Activated CD4-positive, alpha-beta memory T cell treated with anti-CD3 and anti-CD28 coated beads for 36 hours (primary cell): ENCODE data around the gene PLPP4. TPM values are rescaled to one million over a fixed set of nuclear protein-coding genes. Genes with fewer than 3 reads are reported as not detected.

Experiments
- CTCF ChIA-PET: fragments of 350-600 bp; sonication (Branson Sonifier 250); formaldehyde crosslinking; loops from one replicate; lab custom pipeline; 2021; ENCODE audit warnings: antibody characterized with exemption, inconsistent platforms; lab: Charles Lee
- POLR2A ChIA-PET: fragments of 350-600 bp; sonication (Branson Sonifier 250); formaldehyde crosslinking; loops from one replicate; lab custom pipeline; 2021; ENCODE audit warnings: antibody characterized with exemption; lab: Charles Lee
- DNase-seq: peaks from one replicate; pipeline ENCODE4 v3.0.0-alpha.2; 2020
- H3K27ac Mint-ChIP-seq: one replicate; pipeline ENCODE4 v1.8.0; 2021; ENCODE audit warnings: mixed read lengths
- H3K27me3 Mint-ChIP-seq: one replicate; pipeline ENCODE4 v1.8.0; 2021; ENCODE audit warnings: mixed read lengths
- H3K36me3 Mint-ChIP-seq: one replicate; pipeline ENCODE4 v1.8.0; 2021; ENCODE audit warnings: mixed read lengths
- H3K4me1 Mint-ChIP-seq: one replicate; pipeline ENCODE4 v1.8.0; 2021; ENCODE audit warnings: low read depth, mixed read lengths
- H3K4me3 Mint-ChIP-seq: one replicate; pipeline ENCODE4 v1.8.0; 2021; ENCODE audit warnings: mild to moderate bottlenecking, mixed read lengths
- H3K9me3 Mint-ChIP-seq: one replicate; pipeline ENCODE4 v1.8.0; 2021; ENCODE audit warnings: mixed read lengths
- intact Hi-C: fragments of 100-400 bp; cut with micrococcal nuclease; formaldehyde crosslinking; loops from one replicate; pipeline ENCODE4 v1.15.1; 2023
- total RNA-seq, 2 experiments: library from RNA; stranded (reverse); gene quantifications; one replicate each; pipeline ENCODE4 v1.2.3, GENCODE V29; 2021

The PLPP4 gene
- total RNA-seq, result not detected

GRCh38 chr10:120456626-120457430 lies at the start of gene PLPP4:
TSS of gene PLPP4 (plus strand) at chr10:120457227. CDS start at chr10:120457306, 79 bp downstream.
- CTCF ChIA-PET, result no interaction called here
- no peak within 1 kb of the TSS for H3K27ac Mint-ChIP-seq
- no peak within 1 kb of the TSS for H3K4me3 Mint-ChIP-seq
- DNase-seq, result no peak
- no peaks in the 10 kb centered on the region for H3K9me3 Mint-ChIP-seq
- no peaks in the 10 kb centered on the region for H3K4me1 Mint-ChIP-seq
- POLR2A ChIA-PET, result no interaction called here
- intact Hi-C loops, result no loop called here
- H3K27me3 Mint-ChIP-seq, result peaks cover 19% of the 10 kb centered on the region
- no peaks in the 10 kb centered on the region for H3K36me3 Mint-ChIP-seq

- Mint-ChIP-seq H3K4me3 (no peak overlapping the region), H3K36me3 (no peaks in the 10 kb centered on the region), H3K4me1 (no peaks in the 10 kb centered on the region), H3K27me3 (peaks cover 1% of the 10 kb centered on the region), H3K9me3 (no peaks in the 10 kb centered on the region), H3K27ac (no peak overlapping the region)
- DNase-seq, result no peak
- ChIA-PET POLR2A (no interaction called here), CTCF (interaction anchor here (1.3 kb wide), 1 partner anchor 73 kb away, joined by 3 read pairs; no protein-coding TSS in a partner anchor)
- intact Hi-C loops, result no loop called here
These were observed 47.2 kb upstream of the PLPP4 start for GRCh38 chr10:120409816-120410215.

GRCh38 chr10:120414946-120415345 lies 42.1 kb upstream of the PLPP4 start:
- Mint-ChIP-seq H3K9me3 (no peaks in the 10 kb centered on the region), H3K36me3 (no peaks in the 10 kb centered on the region), H3K4me1 (no peaks in the 10 kb centered on the region), H3K27me3 (peaks cover 3% of the 10 kb centered on the region), H3K4me3 (no peak overlapping the region), H3K27ac (no peak overlapping the region)
- ChIA-PET POLR2A (no interaction called here), CTCF (no interaction called here)
- DNase-seq, result no peak
- intact Hi-C loops, result no loop called here

GRCh38 chr10:120415709-120416330 lies 41.2 kb upstream of the PLPP4 start:
- DNase-seq, result no peak
- intact Hi-C loops, result no loop called here
- ChIA-PET CTCF (no interaction called here), POLR2A (no interaction called here)
- Mint-ChIP-seq H3K27me3 (peaks cover 3% of the 10 kb centered on the region), H3K4me1 (no peaks in the 10 kb centered on the region), H3K36me3 (no peaks in the 10 kb centered on the region), H3K9me3 (no peaks in the 10 kb centered on the region), H3K4me3 (no peak overlapping the region), H3K27ac (no peak overlapping the region)

- POLR2A ChIA-PET, result no interaction called here
- Mint-ChIP-seq H3K36me3 (no peaks in the 10 kb centered on the region), H3K27me3 (peaks cover 2% of the 10 kb centered on the region), H3K27ac (no peak overlapping the region), H3K4me3 (no peak overlapping the region), H3K9me3 (no peaks in the 10 kb centered on the region), H3K4me1 (no peaks in the 10 kb centered on the region)
- intact Hi-C loops, result no loop called here
- DNase-seq, result no peak
- CTCF ChIA-PET, result no interaction called here
These were observed 36.6 kb upstream of the PLPP4 start for GRCh38 chr10:120420421-120420820.

GRCh38 chr10:120421250-120421649 lies 35.8 kb upstream of the PLPP4 start:
- H3K36me3 Mint-ChIP-seq, result no peaks in the 10 kb centered on the region
- POLR2A ChIA-PET, result no interaction called here
- H3K27me3 Mint-ChIP-seq, result peaks cover 4% of the 10 kb centered on the region
- CTCF ChIA-PET, result no interaction called here
- no peak for DNase-seq
- no peaks in the 10 kb centered on the region for H3K4me1 Mint-ChIP-seq
- intact Hi-C loops, result no loop called here
- no peak overlapping the region for H3K27ac Mint-ChIP-seq
- H3K9me3 Mint-ChIP-seq, result no peaks in the 10 kb centered on the region
- H3K4me3 Mint-ChIP-seq, result no peak overlapping the region

- intact Hi-C loops, result no loop called here
- Mint-ChIP-seq H3K4me3 (no peak overlapping the region), H3K9me3 (no peaks in the 10 kb centered on the region), H3K27me3 (peaks cover 4% of the 10 kb centered on the region), H3K27ac (no peak overlapping the region), H3K4me1 (no peaks in the 10 kb centered on the region), H3K36me3 (no peaks in the 10 kb centered on the region)
- POLR2A ChIA-PET, result no interaction called here
- CTCF ChIA-PET, result interaction anchor here (0.6 to 2.7 kb wide), 3 partner anchors 201 to 1400 kb away, joined by 3 to 19 read pairs (median 3); no protein-coding TSS in a partner anchor
- no peak for DNase-seq
These were observed 34.6 kb upstream of the PLPP4 start for GRCh38 chr10:120422457-120422856.

GRCh38 chr10:120423431-120424197 lies 33.4 kb upstream of the PLPP4 start:
- intact Hi-C loops, result no loop called here
- no peaks in the 10 kb centered on the region for H3K4me1 Mint-ChIP-seq
- peaks cover 3% of the 10 kb centered on the region for H3K27me3 Mint-ChIP-seq
- H3K9me3 Mint-ChIP-seq, result no peaks in the 10 kb centered on the region
- POLR2A ChIA-PET, result no interaction called here
- no peaks in the 10 kb centered on the region for H3K36me3 Mint-ChIP-seq
- peak; percentile 30 for DNase-seq
- no peak overlapping the region for H3K4me3 Mint-ChIP-seq
- H3K27ac Mint-ChIP-seq, result no peak overlapping the region
- CTCF ChIA-PET, result interaction anchor here (0.5 to 2.7 kb wide), 5 partner anchors 13 to 1398 kb away, joined by 3 to 19 read pairs (median 3); no protein-coding TSS in a partner anchor

- CTCF ChIA-PET, result interaction anchor here (1.1 to 2.7 kb wide), 2 partner anchors 311 to 314 kb away, joined by 4 to 19 read pairs; no protein-coding TSS in a partner anchor
- no peak overlapping the region for H3K27ac Mint-ChIP-seq
- H3K4me1 Mint-ChIP-seq, result no peaks in the 10 kb centered on the region
- POLR2A ChIA-PET, result no interaction called here
- intact Hi-C loops, result no loop called here
- no peak overlapping the region for H3K4me3 Mint-ChIP-seq
- H3K9me3 Mint-ChIP-seq, result no peaks in the 10 kb centered on the region
- peaks cover 3% of the 10 kb centered on the region for H3K27me3 Mint-ChIP-seq
- no peak for DNase-seq
- H3K36me3 Mint-ChIP-seq, result no peaks in the 10 kb centered on the region
These were observed 32.9 kb upstream of the PLPP4 start for GRCh38 chr10:120424198-120424464.

- Mint-ChIP-seq H3K9me3 (no peaks in the 10 kb centered on the region), H3K27ac (no peak overlapping the region), H3K4me1 (no peaks in the 10 kb centered on the region), H3K36me3 (no peaks in the 10 kb centered on the region), H3K27me3 (peaks cover 3% of the 10 kb centered on the region), H3K4me3 (no peak overlapping the region)
- ChIA-PET POLR2A (no interaction called here), CTCF (no interaction called here)
- intact Hi-C loops, result no loop called here
- no peak for DNase-seq
These were observed 30.7 kb upstream of the PLPP4 start for GRCh38 chr10:120426306-120426705.

- CTCF ChIA-PET, result no interaction called here
- DNase-seq, result no peak
- H3K27ac Mint-ChIP-seq, result no peak overlapping the region
- no peaks in the 10 kb centered on the region for H3K4me1 Mint-ChIP-seq
- no peaks in the 10 kb centered on the region for H3K9me3 Mint-ChIP-seq
- peaks cover 13% of the 10 kb centered on the region for H3K27me3 Mint-ChIP-seq
- no peaks in the 10 kb centered on the region for H3K36me3 Mint-ChIP-seq
- intact Hi-C loops, result no loop called here
- no peak overlapping the region for H3K4me3 Mint-ChIP-seq
- POLR2A ChIA-PET, result no interaction called here
These were observed 28.3 kb upstream of the PLPP4 start for GRCh38 chr10:120428754-120429153.

- Mint-ChIP-seq H3K36me3 (no peaks in the 10 kb centered on the region), H3K27ac (no peak overlapping the region), H3K4me3 (no peak overlapping the region), H3K27me3 (peaks cover 13% of the 10 kb centered on the region), H3K4me1 (no peaks in the 10 kb centered on the region), H3K9me3 (no peaks in the 10 kb centered on the region)
- DNase-seq, result no peak
- intact Hi-C loops, result no loop called here
- ChIA-PET POLR2A (no interaction called here), CTCF (no interaction called here)
These were observed 27.6 kb upstream of the PLPP4 start for GRCh38 chr10:120429395-120429794.
